NB4 (cell line): ENCODE data around the gene FOXL3.

Source experiments
- CTCF ChIP-seq: IDR thresholded peaks from one replicate; pipeline ENCODE4 v1.5.1; 2012; ENCODE audit warnings: low read depth, low read length
- MAX ChIP-seq: IDR thresholded peaks from 2 replicates; pipeline ENCODE4 v1.6.1; 2011; ENCODE audit warnings: low read depth, low read length
- MYC ChIP-seq: IDR thresholded peaks from 2 replicates; pipeline ENCODE4 v1.6.1; 2011; ENCODE audit warnings: low read depth, low read length
- POLR2A ChIP-seq: IDR thresholded peaks from 2 replicates; pipeline ENCODE4 v1.6.1; 2011; ENCODE audit warnings: mild to moderate bottlenecking; ENCODE audit not compliant: insufficient read length; ENCODE audit errors: extremely low read depth

- no peak for TF ChIP-seq CTCF
- TF ChIP-seq MAX, result no peak
- no peak for TF ChIP-seq MYC
- TF ChIP-seq POLR2A, result no peak
These were observed 32.4 kb upstream of the FOXL3 start for GRCh38 chr7:257647-257992.
